ENCODE results near the gene HGD. TPM values are rescaled to one million over a fixed set of nuclear protein-coding genes. Genes with fewer than 3 reads are reported as not detected.
"Not testable (repeated sequence)": the region's sequence is repeated elsewhere in the genome, so short reads cannot be mapped to it uniquely, and the experiment has no call there.

HGD gene
- total RNA-seq, 1 donor from 2014 or later: under 0.01 TPM

DNA sequence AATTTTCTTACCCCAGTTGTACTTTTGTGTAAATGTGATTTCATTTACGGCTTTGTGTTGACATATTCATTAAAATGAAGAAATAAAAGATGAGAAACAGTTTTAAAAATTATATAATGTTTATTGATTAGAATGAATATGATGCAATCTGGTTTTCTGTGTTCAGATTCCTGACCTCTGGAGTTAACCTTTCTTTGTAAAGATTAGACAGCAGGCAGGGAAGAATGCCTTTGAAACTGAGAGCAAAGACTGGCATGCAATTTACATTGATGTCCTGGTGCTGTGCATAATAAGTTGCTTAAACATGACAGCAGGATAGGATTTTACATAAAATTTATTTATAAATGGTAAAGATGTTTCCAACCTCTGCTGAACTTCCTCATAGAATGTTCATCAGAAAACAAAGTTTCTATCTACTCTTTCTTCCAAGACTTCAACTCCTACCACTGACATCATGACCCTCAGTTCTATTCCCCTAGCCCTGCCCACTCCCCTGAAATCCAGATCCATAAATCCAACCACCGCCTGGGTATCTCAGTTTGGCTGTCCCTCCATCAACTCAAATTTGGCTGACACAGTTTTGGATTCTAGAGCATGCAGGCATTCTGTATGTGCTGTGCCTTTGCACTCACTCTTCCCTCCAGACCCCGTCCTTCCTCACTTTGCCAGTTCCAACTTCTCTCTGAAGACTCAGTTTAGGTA is 1.7 kb downstream of the HGD start:
- DNase-seq (ENCODE audit: low spot score in 2 of 2) (no peak), FAIRE-seq (no peak)

- DNase-seq (ENCODE audit: low spot score in 2 of 2): no peak
- no peak for FAIRE-seq
Measured at GRCh38 chr3:120678984-120679383, 3.1 kb downstream of the HGD start.

DNA sequence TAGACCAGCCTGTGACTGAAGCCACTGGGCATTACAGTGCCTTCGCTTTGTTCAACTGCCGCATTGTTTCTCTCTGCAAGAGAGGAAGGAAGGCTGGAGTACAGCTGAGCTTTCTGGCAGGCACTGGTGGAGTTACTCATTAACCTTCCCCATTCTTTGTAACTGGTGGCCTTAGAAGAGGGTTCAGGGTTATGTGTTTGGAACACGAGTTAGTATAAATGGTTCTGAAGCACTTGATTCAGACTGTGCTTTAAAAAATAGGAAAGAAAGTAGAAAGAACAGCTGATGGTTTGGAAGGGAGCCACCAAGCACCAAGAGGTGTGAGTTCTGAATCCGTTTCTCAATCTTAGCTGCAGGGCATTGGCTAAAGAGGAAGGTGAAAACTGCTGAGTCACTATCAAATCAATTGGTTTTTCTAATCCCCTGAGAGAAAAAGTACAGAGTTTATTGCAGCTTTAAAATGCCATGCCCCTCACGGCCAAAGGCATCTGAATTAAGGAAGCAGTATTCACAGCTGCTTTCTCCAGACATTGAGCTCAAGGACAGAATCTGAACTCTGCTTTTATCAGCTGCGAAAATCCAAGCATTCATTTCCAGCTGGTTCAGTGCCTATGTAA is 3.6 kb downstream of the HGD start:
- FAIRE-seq (no peak), DNase-seq (ENCODE audit: low spot score in 2 of 2) (peak; percentile 6 to 30)

- FAIRE-seq; DNase-seq (ENCODE audit: low spot score in 2 of 2): not testable (repeated sequence)
Measured at GRCh38 chr3:120677193-120677592, 4.8 kb downstream of the HGD start.

DNA sequence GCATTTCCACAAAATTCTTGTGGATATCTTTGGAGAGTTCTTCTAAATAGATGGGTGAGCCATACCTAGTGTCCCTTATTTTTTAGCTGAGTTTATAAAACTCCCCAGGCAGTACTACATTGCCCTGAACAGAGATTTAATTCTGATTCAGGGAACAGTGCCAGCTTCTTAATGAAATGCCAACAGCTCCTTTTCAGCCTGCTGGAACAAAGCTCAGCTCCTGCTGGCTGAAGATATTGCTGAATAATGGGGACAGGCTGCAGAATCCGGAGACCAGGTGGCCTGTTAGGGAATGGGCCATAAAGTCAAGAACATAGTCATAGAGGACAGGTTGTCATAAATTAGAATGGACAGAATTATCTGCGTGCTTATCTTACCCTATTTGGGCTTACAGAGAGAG is 8.9 kb downstream of the HGD start:
- DNase-seq (ENCODE audit: low spot score in 2 of 2): no peak
- no peak for FAIRE-seq

DNA sequence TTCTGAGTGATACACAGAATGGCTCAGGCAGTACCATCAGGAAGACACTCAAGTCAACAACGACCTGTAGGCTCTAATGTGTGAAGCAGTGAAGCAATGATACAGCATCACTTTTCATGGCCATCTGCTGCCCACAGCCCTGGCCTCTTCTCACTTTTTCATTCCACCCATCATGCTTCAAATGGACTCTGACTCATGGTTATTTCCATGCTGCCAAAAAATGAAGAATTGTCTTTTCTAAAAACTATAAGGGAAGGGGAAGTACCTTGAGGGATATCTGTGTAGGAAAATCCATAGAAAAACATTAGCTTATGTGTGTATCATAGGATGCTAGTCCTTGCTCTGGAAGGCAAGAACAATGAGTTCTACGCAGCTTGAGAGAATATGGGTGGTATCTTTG is 11.5 kb downstream of the HGD start:
- DNase-seq (ENCODE audit: low spot score in 2 of 2): no peak
- no peak for FAIRE-seq

DNA sequence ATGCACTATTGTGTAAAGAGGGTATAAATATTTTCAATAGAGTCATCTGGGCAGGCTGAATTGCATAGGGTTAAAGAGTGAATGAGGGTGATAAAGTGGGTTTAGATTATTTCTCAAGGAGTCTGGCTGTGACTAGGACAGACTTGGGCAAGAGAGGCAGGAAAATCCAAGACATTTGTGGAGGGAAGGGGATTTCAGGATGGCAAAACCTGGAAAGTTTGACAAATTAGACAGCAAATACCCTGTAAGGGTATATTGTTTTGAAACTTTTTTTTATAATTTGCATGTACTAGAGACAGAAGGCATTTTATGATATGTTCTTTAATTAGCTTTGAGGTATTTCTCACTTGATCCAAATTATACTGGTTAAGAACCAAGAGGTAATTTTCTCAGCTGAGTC is 17.1 kb downstream of the HGD start:
- DNase-seq (ENCODE audit: low spot score in 2 of 2): no peak
- no peak for FAIRE-seq

GRCh38 chr3:120661945-120662344 is 20.1 kb downstream of the HGD start:
- DNase-seq (ENCODE audit: low spot score in 2 of 2) (no peak), FAIRE-seq (no peak)

DNA sequence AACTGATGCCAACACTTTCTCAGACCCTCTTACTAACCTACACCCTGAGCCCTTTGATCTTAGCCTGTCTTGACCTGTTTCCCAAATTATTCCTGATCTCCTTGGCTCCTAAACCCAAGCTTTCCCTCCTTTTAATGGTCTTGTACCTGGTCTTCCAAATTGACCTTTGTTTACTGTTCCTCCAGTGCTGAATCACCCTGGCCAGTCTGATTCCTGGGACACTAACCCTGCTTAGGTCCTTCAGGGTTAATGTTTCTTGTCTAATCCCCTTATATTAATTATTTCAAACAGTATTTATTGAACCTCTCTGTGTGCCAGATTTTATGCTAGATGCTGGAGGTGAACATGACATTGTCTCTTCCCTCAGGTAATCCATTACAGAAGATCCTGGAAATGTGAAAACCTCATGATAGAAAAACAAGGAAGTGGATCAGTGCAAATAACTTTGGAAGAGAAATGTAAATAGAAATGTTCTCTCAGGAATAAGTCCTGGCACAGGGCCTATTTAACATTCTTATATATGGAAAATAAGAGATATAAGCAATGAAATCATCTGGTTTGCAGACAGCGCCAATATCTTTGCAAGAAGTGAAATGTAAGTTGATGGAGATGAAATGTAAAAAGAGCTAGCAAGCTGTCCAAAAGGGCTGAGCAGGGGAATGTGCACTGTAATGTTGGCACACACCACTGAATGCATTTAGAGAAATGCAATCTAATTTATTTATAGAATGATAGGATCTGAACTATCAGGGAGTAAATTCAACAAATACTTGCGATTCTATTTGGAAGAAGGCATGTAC is 20.7 kb downstream of the HGD start:
- FAIRE-seq (no peak), DNase-seq (ENCODE audit: low spot score in 2 of 2) (no peak)

- FAIRE-seq: no peak
- no peak for DNase-seq (ENCODE audit: low spot score in 2 of 2)
Measured at GRCh38 chr3:120659834-120660233, 22.2 kb downstream of the HGD start.

DNA sequence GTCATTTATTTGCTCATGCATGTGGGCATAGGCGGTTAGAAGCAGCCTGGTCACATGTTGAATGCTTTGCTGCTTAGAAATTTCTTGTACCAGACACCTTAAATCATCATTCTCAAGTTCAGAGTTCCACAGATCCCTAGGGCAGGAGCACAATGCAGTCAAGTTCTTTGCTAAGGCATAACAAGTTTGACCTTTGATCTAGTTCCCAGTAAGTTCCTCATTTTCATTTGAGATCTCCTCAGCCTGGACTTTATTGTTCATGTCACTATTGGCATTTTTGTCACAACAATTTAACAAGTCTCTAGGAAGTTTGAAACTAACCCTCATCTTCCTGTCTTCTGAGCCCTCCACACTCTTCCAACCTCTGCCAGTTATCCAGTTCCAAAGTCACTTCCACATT is 22.8 kb downstream of the HGD start:
- FAIRE-seq (no peak), DNase-seq (ENCODE audit: low spot score in 2 of 2) (no peak)

GRCh38 chr3:120652896-120653545 is 29.0 kb downstream of the HGD start:
- DNase-seq (ENCODE audit: low spot score in 2 of 2) (no peak), FAIRE-seq (no peak)

GRCh38 chr3:120652281-120652680 is 29.8 kb downstream of the HGD start:
- FAIRE-seq: no peak
- DNase-seq (ENCODE audit: low spot score in 2 of 2): no peak

GRCh38 chr3:120650311-120650710 is 31.7 kb downstream of the HGD start:
- FAIRE-seq (no peak), DNase-seq (ENCODE audit: low spot score in 2 of 2) (no peak)

- DNase-seq (ENCODE audit: low spot score in 2 of 2): no peak
- no peak for FAIRE-seq
Measured at GRCh38 chr3:120649830-120650233, 32.2 kb downstream of the HGD start.

GRCh38 chr3:120648290-120648689 is 33.7 kb downstream of the HGD start:
- FAIRE-seq (no peak), DNase-seq (ENCODE audit: low spot score in 2 of 2) (no peak)

- DNase-seq (ENCODE audit: low spot score in 2 of 2) (no peak), FAIRE-seq (no peak)
Measured at GRCh38 chr3:120646771-120647432, 35.1 kb downstream of the HGD start.

GRCh38 chr3:120645083-120645845 is 36.8 kb downstream of the HGD start:
- FAIRE-seq: no peak
- no peak for DNase-seq (ENCODE audit: low spot score in 2 of 2)

DNA sequence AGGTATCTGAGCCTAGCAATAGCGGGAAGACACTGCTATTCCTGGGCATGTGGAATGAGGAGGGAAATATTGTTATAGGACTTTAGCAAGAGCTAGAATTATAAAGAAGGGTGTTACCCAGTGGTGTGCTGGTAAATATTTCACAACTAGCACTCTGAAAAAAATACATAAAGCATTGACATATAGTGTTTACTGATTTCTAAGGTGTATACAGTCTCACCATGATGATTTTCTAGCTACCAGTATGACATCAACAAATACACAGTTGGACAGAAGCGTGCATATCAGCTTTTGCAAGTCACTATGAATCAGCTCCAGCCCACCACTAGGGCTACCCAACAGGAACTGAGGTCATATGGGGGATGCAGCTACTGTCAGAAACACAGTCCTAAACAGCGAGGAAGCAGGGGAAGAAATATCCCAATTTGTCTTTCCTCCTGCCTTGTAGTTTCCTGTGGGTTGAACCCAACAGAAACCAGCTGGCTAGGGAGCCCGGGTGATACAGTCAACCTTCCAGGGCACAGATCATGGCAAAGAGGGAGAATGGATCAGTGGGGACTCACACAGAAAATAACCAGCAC is 39.6 kb downstream of the HGD start:
- no peak for DNase-seq (ENCODE audit: low spot score in 2 of 2)
- FAIRE-seq: no peak
